Peyer's patch (tissue), 4 donors: Measurements from ENCODE around the gene PPA2.

Experiments
- POLR2A ChIP-seq, 2 donors: fragments of 450-650 bp; IDR thresholded peaks; one replicate each; pipeline ENCODE4 v1.5.1; 2017; ENCODE audit warnings: antibody characterized with exemption in 2 of 2, mild to moderate bottlenecking in 2 of 2, moderate library complexity in 2 of 2
- TF ChIP-seq, protein P1 (sequence below), 6 experiments: fragments of 450-650 bp in 4 of 6; fragments of 200-600 bp in 2 of 6; sonication (generic) in 1 of 6; IDR thresholded peaks; one replicate each; pipeline ENCODE4 v1.5.1; 2017 to 2019; ENCODE audit warnings: antibody characterized with exemption in 6 of 6, mild to moderate bottlenecking in 3 of 6, moderate library complexity in 1 of 6

DNA sequence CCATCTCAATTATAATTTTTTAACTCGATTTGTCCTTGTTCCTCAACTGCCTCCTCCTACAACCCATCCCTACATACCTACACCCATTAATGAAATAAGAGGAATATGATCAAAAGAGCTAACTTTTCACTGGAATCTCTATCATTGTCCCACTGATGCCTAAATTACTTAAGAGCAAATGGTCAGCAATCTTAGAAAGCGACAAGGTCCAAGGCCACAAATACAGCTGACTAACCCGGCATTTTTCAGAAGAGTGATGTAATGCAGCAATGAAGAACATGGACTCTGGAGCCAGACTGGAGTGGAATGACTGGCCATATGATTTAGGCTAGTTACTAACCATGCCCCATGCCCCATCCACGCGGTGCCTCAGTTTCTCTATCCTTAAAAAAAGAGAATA lies 56.2 kb downstream of the PPA2 start:
- TF ChIP-seq, protein P1, sequence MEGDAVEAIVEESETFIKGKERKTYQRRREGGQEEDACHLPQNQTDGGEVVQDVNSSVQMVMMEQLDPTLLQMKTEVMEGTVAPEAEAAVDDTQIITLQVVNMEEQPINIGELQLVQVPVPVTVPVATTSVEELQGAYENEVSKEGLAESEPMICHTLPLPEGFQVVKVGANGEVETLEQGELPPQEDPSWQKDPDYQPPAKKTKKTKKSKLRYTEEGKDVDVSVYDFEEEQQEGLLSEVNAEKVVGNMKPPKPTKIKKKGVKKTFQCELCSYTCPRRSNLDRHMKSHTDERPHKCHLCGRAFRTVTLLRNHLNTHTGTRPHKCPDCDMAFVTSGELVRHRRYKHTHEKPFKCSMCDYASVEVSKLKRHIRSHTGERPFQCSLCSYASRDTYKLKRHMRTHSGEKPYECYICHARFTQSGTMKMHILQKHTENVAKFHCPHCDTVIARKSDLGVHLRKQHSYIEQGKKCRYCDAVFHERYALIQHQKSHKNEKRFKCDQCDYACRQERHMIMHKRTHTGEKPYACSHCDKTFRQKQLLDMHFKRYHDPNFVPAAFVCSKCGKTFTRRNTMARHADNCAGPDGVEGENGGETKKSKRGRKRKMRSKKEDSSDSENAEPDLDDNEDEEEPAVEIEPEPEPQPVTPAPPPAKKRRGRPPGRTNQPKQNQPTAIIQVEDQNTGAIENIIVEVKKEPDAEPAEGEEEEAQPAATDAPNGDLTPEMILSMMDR (IDR thresholded peaks at IDR 0.05): no peak
- TF ChIP-seq POLR2A (IDR thresholded peaks at IDR 0.05): no peak
